GM19463 (cell line): ENCODE results near the gene CFHR3.
"Not testable (repeated sequence)": the region's sequence is repeated elsewhere in the genome, so short reads cannot be mapped to it uniquely, and the experiment has no call there.

ENCODE experiments used
- ATAC-seq: cut with Tn5 transposase; IDR thresholded peaks from one replicate; pipeline ENCODE4 v1.9.1; 2021; ENCODE audit warnings: mild to moderate bottlenecking, moderate library complexity; ENCODE audit not compliant: unreplicated experiment

Gene CFHR3

GRCh38 chr1:196774603-196775002 is at the start of gene CFHR3:
Gene CFHR3 (plus strand): TSS chr1:196774840. CDS start chr1:196774887, 47 bp downstream.
- peak; percentile 99 for ATAC-seq

GRCh38 chr1:196732526-196732925 is 42.1 kb upstream of the CFHR3 start:
- no peak for ATAC-seq

- no peak for ATAC-seq
These were observed 41.3 kb upstream of the CFHR3 start for GRCh38 chr1:196733091-196733970.

GRCh38 chr1:196734006-196734405 is 40.6 kb upstream of the CFHR3 start:
- ATAC-seq, result no peak

- no peak for ATAC-seq
These were observed 40.2 kb upstream of the CFHR3 start for GRCh38 chr1:196734460-196734859.

- no peak for ATAC-seq
These were observed 35.9 kb upstream of the CFHR3 start for GRCh38 chr1:196738730-196739129.

GRCh38 chr1:196743244-196743643 is 31.4 kb upstream of the CFHR3 start:
- ATAC-seq, result peak; percentile 79

GRCh38 chr1:196765019-196765740 is 9.5 kb upstream of the CFHR3 start:
- ATAC-seq, result not testable (repeated sequence)

- not testable (repeated sequence) for ATAC-seq
These were observed 4.8 kb upstream of the CFHR3 start for GRCh38 chr1:196769823-196770222.

GRCh38 chr1:196773713-196774112 is 927 bp upstream of the CFHR3 start:
- no peak for ATAC-seq

GRCh38 chr1:196774175-196774574 is 465 bp upstream of the CFHR3 start:
- no peak for ATAC-seq

GRCh38 chr1:196777603-196778002 is 3.0 kb downstream of the CFHR3 start:
- ATAC-seq, result no peak

GRCh38 chr1:196779093-196779492 is 4.5 kb downstream of the CFHR3 start:
- ATAC-seq, result no peak

- ATAC-seq, result not testable (repeated sequence)
These were observed 16.6 kb downstream of the CFHR3 start for GRCh38 chr1:196791252-196791651.

GRCh38 chr1:196794103-196794502 is 19.5 kb downstream of the CFHR3 start:
- not testable (repeated sequence) for ATAC-seq

- ATAC-seq, result no peak
These were observed 23.3 kb downstream of the CFHR3 start for GRCh38 chr1:196797891-196798290.

GRCh38 chr1:196801920-196802319 is 27.3 kb downstream of the CFHR3 start:
- not testable (repeated sequence) for ATAC-seq

GRCh38 chr1:196808529-196809235 is 34.0 kb downstream of the CFHR3 start:
- no peak for ATAC-seq

GRCh38 chr1:196817442-196817841 is 42.8 kb downstream of the CFHR3 start:
- ATAC-seq, result not testable (repeated sequence)

GRCh38 chr1:196819531-196819930 is 44.9 kb downstream of the CFHR3 start, which contains the start of gene CFHR1:
Gene CFHR1 (plus strand): TSS chr1:196819731. CDS start chr1:196819845, 114 bp downstream.
- not testable (repeated sequence) for ATAC-seq

GRCh38 chr1:196827860-196828259 is 53.2 kb downstream of the CFHR3 start:
- peak; percentile 97 for ATAC-seq
